Activated CD4-positive, alpha-beta T cell treated with anti-CD3 and anti-CD28 coated beads for 4 hours (primary cell): ENCODE results near the gene RNF19B.
"Not testable (repeated sequence)": the region's sequence is repeated elsewhere in the genome, so short reads cannot be mapped to it uniquely, and the experiment has no call there.

Experiments used
- DNase-seq, 2 donors: peaks; one replicate each; pipeline ENCODE4 v3.0.0-alpha.2; 2020

The RNF19B gene

GRCh38 chr1:32991819-32992488 lies 27.3 kb upstream of the RNF19B start:
- no peak for DNase-seq

- DNase-seq: no peak
Measured at GRCh38 chr1:32991386-32991785, 26.8 kb upstream of the RNF19B start.

GRCh38 chr1:32990887-32991286 lies 26.3 kb upstream of the RNF19B start:
- DNase-seq: no peak

GRCh38 chr1:32989160-32990050 lies 24.8 kb upstream of the RNF19B start:
- DNase-seq: peak; percentile 22 to 23

- DNase-seq: no peak
Measured at GRCh38 chr1:32988665-32989064, 24.1 kb upstream of the RNF19B start.

GRCh38 chr1:32985226-32985625 lies 20.6 kb upstream of the RNF19B start:
- no peak for DNase-seq

- DNase-seq: peak in 1 of 2 donors; percentile 23
Measured at GRCh38 chr1:32984455-32985171, 20.0 kb upstream of the RNF19B start.

- DNase-seq: no peak
Measured at GRCh38 chr1:32984090-32984454, 19.5 kb upstream of the RNF19B start.

GRCh38 chr1:32983020-32983419 lies 18.4 kb upstream of the RNF19B start:
- no peak for DNase-seq

- DNase-seq: peak; percentile 61 to 64
Measured at GRCh38 chr1:32981003-32981901, 16.6 kb upstream of the RNF19B start.

GRCh38 chr1:32980080-32980479 lies 15.5 kb upstream of the RNF19B start:
- DNase-seq: no peak

- DNase-seq: no peak
Measured at GRCh38 chr1:32978854-32979253, 14.2 kb upstream of the RNF19B start.

- no peak for DNase-seq
Measured at GRCh38 chr1:32977546-32978087, 13.0 kb upstream of the RNF19B start.

- DNase-seq: not testable (repeated sequence)
Measured at GRCh38 chr1:32975055-32975454, 10.4 kb upstream of the RNF19B start.

- DNase-seq: not testable (repeated sequence)
Measured at GRCh38 chr1:32973458-32973857, 8.8 kb upstream of the RNF19B start.

- DNase-seq: no peak
Measured at GRCh38 chr1:32972814-32973428, 8.3 kb upstream of the RNF19B start.

- DNase-seq: no peak
Measured at GRCh38 chr1:32971576-32971975, 7.0 kb upstream of the RNF19B start.

GRCh38 chr1:32971156-32971555 lies 6.5 kb upstream of the RNF19B start:
- no peak for DNase-seq

GRCh38 chr1:32969566-32969965 lies 5.0 kb upstream of the RNF19B start:
- no peak for DNase-seq

- DNase-seq: no peak
Measured at GRCh38 chr1:32967888-32968568, 3.4 kb upstream of the RNF19B start.

- no peak for DNase-seq
Measured at GRCh38 chr1:32966900-32967299, 2.3 kb upstream of the RNF19B start.
